ENCODE data around the gene PDE6D. TPM values are rescaled to one million over a fixed set of nuclear protein-coding genes. Genes with fewer than 3 reads are reported as not detected.

The PDE6D gene
- total and polyA plus RNA-seq, 2 of the 13 experiments (the other 11 are each of a cell fraction or from before 2014, with no cell fraction given) = 14.1 to 23.2 TPM

- TF ChIP-seq AKNA (CRISPR knock-in tag; IDR thresholded peaks at IDR 0.05; ENCODE audit: borderline replicate concordance) (no peak), HOXD1 (CRISPR knock-in tag; IDR thresholded peaks at IDR 0.05) (peak; percentile 72; the same call in 1 of the 2 replicates), SP4 (CRISPR knock-in tag; IDR thresholded peaks at IDR 0.05) (peak; percentile 67), FLYWCH1 (CRISPR knock-in tag; IDR thresholded peaks at IDR 0.05) (no peak), NFYB (CRISPR knock-in tag; IDR thresholded peaks at IDR 0.05) (peak; percentile 100), FOXC1 (CRISPR knock-in tag; IDR thresholded peaks at IDR 0.05; ENCODE audit: borderline replicate concordance) (peak; percentile 3), ZNF563 (CRISPR knock-in tag; IDR thresholded peaks at IDR 0.05) (peak; percentile 89), IRF1 (CRISPR knock-in tag; IDR thresholded peaks at IDR 0.05; ENCODE audit: low read depth) (0 out of 2 replicates have a peak, but pooled peaks have one; percentile 2), ARNT2 (CRISPR knock-in tag; IDR thresholded peaks at IDR 0.05; ENCODE audit: low read depth) (peak; percentile 29; the same call in 1 of the 2 replicates), ZNF788 (CRISPR knock-in tag; IDR thresholded peaks at IDR 0.05; ENCODE audit: borderline replicate concordance) (peak; percentile 62; the same call in 1 of the 2 replicates), ZNF615 (CRISPR knock-in tag; IDR thresholded peaks at IDR 0.05; ENCODE audit: borderline replicate concordance) (0 out of 2 replicates have a peak, but pooled peaks have one; percentile 38), FOXP4 (CRISPR knock-in tag; IDR thresholded peaks at IDR 0.05) (no peak; the same call in 1 of the 2 replicates), BORCS8-MEF2B (CRISPR knock-in tag; IDR thresholded peaks at IDR 0.05) (peak; percentile 46; the same call in 1 of the 2 replicates), ZNF354B (CRISPR knock-in tag; IDR thresholded peaks at IDR 0.05) (peak; percentile 76; the same call in 1 of the 2 replicates), PCBP2 (optimal IDR thresholded peaks at IDR 0.05; ENCODE audit: low read depth, low read length, poor library complexity, severe bottlenecking) (peak; percentile 68), ZNF256 (CRISPR knock-in tag; conservative IDR thresholded peaks at IDR 0.05) (0 out of 2 replicates have a peak, but pooled peaks have one; percentile 57), MLLT10 (CRISPR knock-in tag; IDR thresholded peaks at IDR 0.05) (no peak), CBFB (CRISPR knock-in tag; IDR thresholded peaks at IDR 0.05) (peak; percentile 80)
- TF ChIP-seq, protein P1, sequence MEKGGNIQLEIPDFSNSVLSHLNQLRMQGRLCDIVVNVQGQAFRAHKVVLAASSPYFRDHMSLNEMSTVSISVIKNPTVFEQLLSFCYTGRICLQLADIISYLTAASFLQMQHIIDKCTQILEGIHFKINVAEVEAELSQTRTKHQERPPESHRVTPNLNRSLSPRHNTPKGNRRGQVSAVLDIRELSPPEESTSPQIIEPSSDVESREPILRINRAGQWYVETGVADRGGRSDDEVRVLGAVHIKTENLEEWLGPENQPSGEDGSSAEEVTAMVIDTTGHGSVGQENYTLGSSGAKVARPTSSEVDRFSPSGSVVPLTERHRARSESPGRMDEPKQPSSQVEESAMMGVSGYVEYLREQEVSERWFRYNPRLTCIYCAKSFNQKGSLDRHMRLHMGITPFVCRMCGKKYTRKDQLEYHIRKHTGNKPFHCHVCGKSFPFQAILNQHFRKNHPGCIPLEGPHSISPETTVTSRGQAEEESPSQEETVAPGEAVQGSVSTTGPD (CRISPR knock-in tag; IDR thresholded peaks at IDR 0.05) = 0 out of 2 replicates have a peak, but pooled peaks have one; percentile 10
These were observed at the start of gene PDE6D (continued) for GRCh38 chr2:231780909-231781797.
